Vagina (tissue), 2 donors: ENCODE measurements around the gene ACYP2. TPM values are rescaled to one million over a fixed set of nuclear protein-coding genes. Genes with fewer than 3 reads are reported as not detected.

ENCODE experiments used
- DNase-seq, 2 donors: peaks; one replicate each; pipeline ENCODE4 v3.0.0-alpha.2; 2017; ENCODE audit errors: extremely low spot score in 2 of 2
- H3K27ac ChIP-seq: fragments of 200-600 bp; sonication (generic); one replicate; pipeline ENCODE4 v1.5.1; 2019
- H3K27me3 ChIP-seq: fragments of 200-600 bp; sonication (generic); one replicate; pipeline ENCODE4 v1.5.1; 2019
- H3K36me3 ChIP-seq, 2 donors: fragments of 200-600 bp; sonication (generic); one replicate each; pipeline ENCODE4 v1.5.1; 2017 to 2019
- H3K4me1 ChIP-seq: fragments of 200-600 bp; sonication (generic); one replicate; pipeline ENCODE4 v1.5.1; 2019
- H3K4me3 ChIP-seq, 2 donors: fragments of 200-600 bp; sonication (generic); 1 replicate in 1 of 2; 2 replicates in 1 of 2; pipeline ENCODE4 v1.5.1; 2016 to 2019
- H3K9me3 ChIP-seq: fragments of 200-600 bp; sonication (generic); one replicate; pipeline ENCODE4 v1.5.1; 2019
- POLR2A ChIP-seq, 2 donors: fragments of 450-650 bp; IDR thresholded peaks; one replicate each; pipeline ENCODE4 v1.6.1; 2017; ENCODE audit warnings: antibody characterized with exemption in 2 of 2, mild to moderate bottlenecking in 2 of 2, moderate library complexity in 2 of 2
- POLR2AphosphoS5 ChIP-seq, 2 donors: sonication (generic); formaldehyde crosslinking; IDR thresholded peaks; one replicate each; pipeline ENCODE4 v1.9.0; 2017; ENCODE audit warnings: antibody characterized with exemption in 2 of 2, mild to moderate bottlenecking in 2 of 2, low read depth in 1 of 2; ENCODE audit not compliant: insufficient read depth in 1 of 2
- intact Hi-C: fragments of 100-400 bp; cut with DNase I; formaldehyde crosslinking; loops from one replicate; pipeline ENCODE4 v1.15.1; 2023
- total RNA-seq: library from RNA; depleted of rRNA; stranded (reverse); fragments of >200 nt; gene quantifications from one replicate; pipeline ENCODE4 v1.2.3, GENCODE V29; 2016
- TF ChIP-seq, protein P1 (sequence below), 3 experiments: fragments of 450-650 bp in 2 of 3; fragments of 200-600 bp in 1 of 3; sonication (generic) in 1 of 3; IDR thresholded peaks; one replicate each; pipeline ENCODE4 v1.5.1; 2017 to 2019; ENCODE audit warnings: antibody characterized with exemption in 3 of 3, mild to moderate bottlenecking in 2 of 3, moderate library complexity in 2 of 3

The ACYP2 gene
- total RNA-seq, 1 donor from 2014 or later: 10.8 TPM

DNA sequence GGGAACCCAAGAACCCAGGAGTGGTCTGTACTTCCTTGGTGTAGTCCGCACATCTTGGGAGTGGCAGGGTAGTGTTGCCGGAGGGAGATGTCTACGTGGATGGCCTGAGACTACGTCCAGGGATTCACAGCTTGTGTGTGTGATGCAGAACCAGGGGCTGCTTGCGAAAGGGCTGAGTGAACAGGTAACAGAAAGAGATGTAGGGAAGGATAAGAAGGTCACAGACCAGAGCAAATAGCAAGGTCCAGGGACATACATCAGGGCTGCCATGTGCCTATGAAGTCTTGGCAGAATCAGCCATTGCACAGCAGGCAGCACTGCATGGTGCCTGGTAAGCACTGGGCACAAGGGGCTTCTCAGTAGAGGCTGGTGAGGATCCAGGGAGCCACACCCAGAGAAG, 71.9 kb downstream of the ACYP2 start:
- no peak overlapping the region for H3K4me3 ChIP-seq
- H3K27me3 ChIP-seq: no peaks in the 10 kb centered on the region
- no peaks in the 10 kb centered on the region for H3K36me3 ChIP-seq
- H3K9me3 ChIP-seq: no peaks in the 10 kb centered on the region
- TF ChIP-seq POLR2AphosphoS5 (IDR thresholded peaks at IDR 0.05; ENCODE audit: insufficient read depth in 1 of 2, low read depth in 1 of 2) (no peak), POLR2A (IDR thresholded peaks at IDR 0.05) (no peak)
- TF ChIP-seq, protein P1, sequence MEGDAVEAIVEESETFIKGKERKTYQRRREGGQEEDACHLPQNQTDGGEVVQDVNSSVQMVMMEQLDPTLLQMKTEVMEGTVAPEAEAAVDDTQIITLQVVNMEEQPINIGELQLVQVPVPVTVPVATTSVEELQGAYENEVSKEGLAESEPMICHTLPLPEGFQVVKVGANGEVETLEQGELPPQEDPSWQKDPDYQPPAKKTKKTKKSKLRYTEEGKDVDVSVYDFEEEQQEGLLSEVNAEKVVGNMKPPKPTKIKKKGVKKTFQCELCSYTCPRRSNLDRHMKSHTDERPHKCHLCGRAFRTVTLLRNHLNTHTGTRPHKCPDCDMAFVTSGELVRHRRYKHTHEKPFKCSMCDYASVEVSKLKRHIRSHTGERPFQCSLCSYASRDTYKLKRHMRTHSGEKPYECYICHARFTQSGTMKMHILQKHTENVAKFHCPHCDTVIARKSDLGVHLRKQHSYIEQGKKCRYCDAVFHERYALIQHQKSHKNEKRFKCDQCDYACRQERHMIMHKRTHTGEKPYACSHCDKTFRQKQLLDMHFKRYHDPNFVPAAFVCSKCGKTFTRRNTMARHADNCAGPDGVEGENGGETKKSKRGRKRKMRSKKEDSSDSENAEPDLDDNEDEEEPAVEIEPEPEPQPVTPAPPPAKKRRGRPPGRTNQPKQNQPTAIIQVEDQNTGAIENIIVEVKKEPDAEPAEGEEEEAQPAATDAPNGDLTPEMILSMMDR (IDR thresholded peaks at IDR 0.05): no peak
- H3K4me1 ChIP-seq: no peaks in the 10 kb centered on the region
- no peak overlapping the region for H3K27ac ChIP-seq
- no peak for DNase-seq
- intact Hi-C loops: no loop called here

DNA sequence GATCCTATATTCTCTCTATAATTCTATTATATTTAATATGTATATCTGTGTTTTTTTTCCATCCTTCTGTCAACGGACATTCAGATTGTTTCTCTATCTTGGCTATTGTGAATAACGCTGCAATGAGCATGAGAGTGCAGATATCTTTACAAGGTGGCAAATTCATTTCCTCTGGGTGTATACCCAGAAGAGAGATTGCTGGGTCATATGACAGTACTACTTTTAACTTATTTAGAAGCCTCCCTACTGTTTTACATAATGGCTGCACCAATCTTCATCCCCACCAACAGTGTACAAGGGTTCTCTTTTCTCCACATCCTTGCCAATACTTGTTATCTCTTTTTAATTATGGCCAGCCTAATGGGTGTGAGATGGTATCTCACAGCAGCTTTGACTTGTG, 74.1 kb downstream of the ACYP2 start:
- no peak overlapping the region for H3K27ac ChIP-seq
- no peak overlapping the region for H3K4me3 ChIP-seq
- H3K27me3 ChIP-seq: no peaks in the 10 kb centered on the region
- no peaks in the 10 kb centered on the region for H3K9me3 ChIP-seq
- DNase-seq: no peak
- TF ChIP-seq POLR2AphosphoS5 (IDR thresholded peaks at IDR 0.05; ENCODE audit: insufficient read depth in 1 of 2, low read depth in 1 of 2) (no peak), POLR2A (IDR thresholded peaks at IDR 0.05) (no peak)
- TF ChIP-seq, protein P1 (IDR thresholded peaks at IDR 0.05): no peak
- intact Hi-C loops: no loop called here
- no peaks in the 10 kb centered on the region for H3K36me3 ChIP-seq
- no peaks in the 10 kb centered on the region for H3K4me1 ChIP-seq

DNA sequence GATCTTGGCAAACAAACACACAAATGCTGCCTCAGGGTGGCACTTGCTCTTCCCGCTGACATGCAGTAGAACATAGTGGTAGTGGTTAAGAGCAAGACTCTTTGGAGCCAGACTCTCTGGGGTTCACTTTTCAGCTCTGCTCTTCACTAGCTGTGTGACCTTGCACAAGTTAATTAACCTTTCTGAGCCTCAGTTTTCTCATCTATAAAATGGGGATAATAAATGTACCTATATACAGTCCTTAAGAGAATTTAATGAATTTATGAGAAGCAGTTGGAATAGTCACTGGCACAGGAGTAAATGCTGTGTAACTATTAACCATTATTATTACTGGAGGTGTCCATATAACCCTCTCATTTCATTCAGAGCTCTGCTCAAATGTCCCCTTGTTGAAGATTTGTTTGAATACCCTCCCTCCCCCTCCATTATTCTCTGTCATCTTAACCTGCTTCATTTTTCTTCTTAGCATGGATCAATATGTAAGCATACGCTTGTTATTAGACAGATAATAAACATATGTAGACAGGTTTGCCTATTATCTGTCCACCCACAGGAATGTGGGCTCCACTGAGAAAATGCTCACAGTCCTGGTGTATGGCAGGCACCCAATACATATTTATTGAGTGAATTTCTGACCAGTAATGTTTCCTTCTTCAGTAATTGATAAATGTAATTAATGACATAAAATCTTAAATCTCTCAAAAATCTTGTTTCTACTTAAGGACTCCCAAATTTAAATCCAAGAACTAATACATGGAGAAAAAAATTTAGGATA, 76.1 kb downstream of the ACYP2 start:
- no peaks in the 10 kb centered on the region for H3K4me1 ChIP-seq
- intact Hi-C loops: no loop called here
- H3K4me3 ChIP-seq: no peak overlapping the region
- H3K27ac ChIP-seq: no peak overlapping the region
- TF ChIP-seq POLR2AphosphoS5 (IDR thresholded peaks at IDR 0.05; ENCODE audit: insufficient read depth in 1 of 2, low read depth in 1 of 2) (no peak), POLR2A (IDR thresholded peaks at IDR 0.05) (no peak)
- TF ChIP-seq, protein P1 (IDR thresholded peaks at IDR 0.05): no peak
- DNase-seq: no peak
- H3K36me3 ChIP-seq: no peaks in the 10 kb centered on the region
- no peaks in the 10 kb centered on the region for H3K27me3 ChIP-seq
- H3K9me3 ChIP-seq: no peaks in the 10 kb centered on the region

DNA sequence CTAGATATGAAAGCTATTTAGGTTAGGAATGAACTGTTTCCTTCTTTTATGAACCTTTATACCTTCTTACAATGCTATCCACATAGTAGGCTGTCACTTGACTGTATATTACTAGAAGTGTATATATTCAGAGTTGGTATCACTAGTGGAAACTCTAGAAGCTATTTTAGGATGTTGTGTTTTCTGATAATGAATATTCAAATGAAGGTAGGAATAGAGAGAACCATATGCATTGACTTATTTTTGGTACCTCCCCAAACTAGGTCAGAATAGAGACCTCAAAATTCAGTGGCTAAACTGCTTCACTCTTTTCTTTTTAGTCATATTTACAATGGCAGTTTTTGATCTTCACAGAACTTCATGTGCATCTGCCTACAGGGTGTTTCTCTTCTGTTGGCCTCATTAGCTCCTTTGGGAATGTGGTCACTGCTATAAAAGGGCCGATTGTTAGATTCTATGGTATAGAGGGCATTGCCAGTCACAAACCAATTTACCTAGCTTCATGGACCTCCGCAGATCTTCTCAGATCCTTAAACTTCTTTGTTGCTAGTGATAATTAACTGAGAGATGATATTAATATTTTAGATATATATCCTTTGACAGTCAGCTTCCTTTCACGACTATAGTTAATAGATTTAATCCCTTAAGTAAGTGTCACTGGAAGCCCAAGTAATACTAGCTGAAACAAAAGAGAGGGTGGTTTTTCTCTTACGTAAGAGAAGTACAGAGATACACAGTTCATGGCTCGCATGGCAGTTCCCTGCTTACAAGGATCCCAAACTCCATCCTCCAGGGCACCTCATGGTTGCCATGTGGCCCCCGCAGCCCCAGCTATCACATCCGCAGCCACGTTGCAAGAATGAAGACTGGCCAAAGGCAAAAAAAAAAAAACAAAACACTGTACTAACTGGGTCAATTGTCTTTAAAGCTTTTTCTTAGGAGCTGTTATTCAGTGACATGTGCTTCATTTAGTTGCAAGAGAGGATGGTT, 79.6 kb downstream of the ACYP2 start:
- Histone ChIP-seq H3K27me3 (no peaks in the 10 kb centered on the region), H3K27ac (no peak overlapping the region), H3K9me3 (no peaks in the 10 kb centered on the region), H3K36me3 (no peaks in the 10 kb centered on the region), H3K4me3 (no peak overlapping the region), H3K4me1 (no peaks in the 10 kb centered on the region)
- intact Hi-C loops: no loop called here
- TF ChIP-seq, protein P1 (IDR thresholded peaks at IDR 0.05): no peak
- TF ChIP-seq POLR2A (IDR thresholded peaks at IDR 0.05): no peak
- no peak for TF ChIP-seq POLR2AphosphoS5 (IDR thresholded peaks at IDR 0.05; ENCODE audit: insufficient read depth in 1 of 2, low read depth in 1 of 2)
- no peak for DNase-seq
